Activated CD4-positive, CD25-positive, alpha-beta regulatory T cell treated with anti-CD3 and anti-CD28 coated beads, Interleukin-2, amount 50 U/mL, for 24 hours (primary cell): ENCODE measurements around the gene LRFN4.

Source experiments
- ATAC-seq, 2 donors: fragments of 150-1000 bp; cut with Tn5 transposase; one replicate each; pipeline ENCODE4 v1.10.0; 2021; ENCODE audit warnings: mild to moderate bottlenecking in 1 of 2, moderate library complexity in 1 of 2

LRFN4 gene

DNA sequence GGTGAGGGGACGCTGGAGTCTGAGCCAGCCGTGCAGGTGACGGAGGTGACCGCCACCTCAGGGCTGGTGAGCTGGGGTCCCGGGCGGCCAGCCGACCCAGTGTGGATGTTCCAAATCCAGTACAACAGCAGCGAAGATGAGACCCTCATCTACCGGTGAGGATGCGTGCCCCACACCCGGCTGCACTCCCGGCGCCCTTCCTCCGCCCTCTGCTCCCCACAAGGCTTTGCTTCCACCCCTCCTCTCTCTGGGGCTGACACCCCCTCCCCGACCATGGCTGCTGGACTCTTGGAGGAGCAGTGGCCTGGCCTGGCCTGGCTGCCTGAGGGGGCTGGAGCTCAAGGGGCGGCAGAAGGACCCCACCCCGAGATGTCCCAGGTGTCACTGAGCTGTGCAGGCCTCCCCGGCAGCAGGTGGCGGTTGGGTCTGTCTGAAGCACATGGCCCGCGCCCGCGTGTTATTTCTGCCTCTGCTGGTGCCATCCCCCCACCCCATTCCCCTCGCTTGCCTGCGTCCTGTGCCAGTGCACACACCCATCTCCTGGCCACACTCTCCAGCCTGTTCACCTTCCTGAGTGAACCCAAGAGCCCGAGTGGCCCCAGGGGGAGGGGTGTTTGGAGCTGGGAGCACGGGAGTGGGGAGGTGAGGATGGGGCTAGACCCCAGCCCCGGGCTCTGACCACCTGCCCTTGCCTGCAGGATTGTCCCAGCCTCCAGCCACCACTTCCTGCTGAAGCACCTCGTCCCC is 2.2 kb downstream of the LRFN4 start:
- no peak for ATAC-seq

DNA sequence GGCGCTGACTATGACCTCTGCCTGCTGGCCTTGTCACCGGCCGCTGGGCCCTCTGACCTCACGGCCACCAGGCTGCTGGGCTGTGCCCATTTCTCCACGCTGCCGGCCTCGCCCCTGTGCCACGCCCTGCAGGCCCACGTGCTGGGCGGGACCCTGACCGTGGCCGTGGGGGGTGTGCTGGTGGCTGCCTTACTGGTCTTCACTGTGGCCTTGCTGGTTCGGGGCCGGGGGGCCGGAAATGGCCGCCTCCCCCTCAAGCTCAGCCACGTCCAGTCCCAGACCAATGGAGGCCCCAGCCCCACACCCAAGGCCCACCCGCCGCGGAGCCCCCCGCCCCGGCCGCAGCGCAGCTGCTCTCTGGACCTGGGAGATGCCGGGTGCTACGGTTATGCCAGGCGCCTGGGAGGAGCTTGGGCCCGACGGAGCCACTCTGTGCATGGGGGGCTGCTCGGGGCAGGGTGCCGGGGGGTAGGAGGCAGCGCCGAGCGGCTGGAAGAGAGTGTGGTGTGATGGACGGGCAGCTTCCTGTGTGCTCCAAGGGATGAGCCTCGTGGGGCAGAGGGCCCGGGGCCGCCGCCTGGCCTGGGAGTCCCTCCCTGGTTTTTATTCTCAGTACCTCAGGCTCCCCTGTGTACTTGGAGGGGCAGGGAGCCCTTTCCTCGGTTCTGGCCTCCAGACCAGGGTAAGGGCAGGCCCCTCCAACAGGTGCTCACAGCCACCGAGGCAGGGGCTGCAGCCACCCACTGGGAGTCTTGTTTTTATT is 3.0 kb downstream of the LRFN4 start:
- ATAC-seq, result no peak

DNA sequence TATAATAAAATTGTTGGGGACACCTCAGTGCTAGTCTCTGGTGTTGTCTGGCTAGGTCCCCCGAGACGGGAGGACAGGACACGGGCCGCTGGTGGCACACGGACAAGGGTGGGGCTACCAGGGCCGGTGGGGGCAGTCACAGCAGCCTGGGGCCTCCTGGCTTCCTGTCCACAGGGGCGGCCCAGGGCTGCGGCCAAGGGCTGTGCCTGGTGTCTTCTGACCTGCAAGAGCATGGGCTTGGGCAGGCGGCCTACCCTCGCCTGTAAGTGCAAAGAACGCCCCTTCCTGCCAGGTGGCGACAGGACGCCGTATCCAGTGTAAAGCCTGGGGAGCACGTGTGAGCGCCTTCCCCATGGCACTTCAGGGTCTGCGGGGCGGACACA is 3.6 kb downstream of the LRFN4 start:
- ATAC-seq, result no peak

DNA sequence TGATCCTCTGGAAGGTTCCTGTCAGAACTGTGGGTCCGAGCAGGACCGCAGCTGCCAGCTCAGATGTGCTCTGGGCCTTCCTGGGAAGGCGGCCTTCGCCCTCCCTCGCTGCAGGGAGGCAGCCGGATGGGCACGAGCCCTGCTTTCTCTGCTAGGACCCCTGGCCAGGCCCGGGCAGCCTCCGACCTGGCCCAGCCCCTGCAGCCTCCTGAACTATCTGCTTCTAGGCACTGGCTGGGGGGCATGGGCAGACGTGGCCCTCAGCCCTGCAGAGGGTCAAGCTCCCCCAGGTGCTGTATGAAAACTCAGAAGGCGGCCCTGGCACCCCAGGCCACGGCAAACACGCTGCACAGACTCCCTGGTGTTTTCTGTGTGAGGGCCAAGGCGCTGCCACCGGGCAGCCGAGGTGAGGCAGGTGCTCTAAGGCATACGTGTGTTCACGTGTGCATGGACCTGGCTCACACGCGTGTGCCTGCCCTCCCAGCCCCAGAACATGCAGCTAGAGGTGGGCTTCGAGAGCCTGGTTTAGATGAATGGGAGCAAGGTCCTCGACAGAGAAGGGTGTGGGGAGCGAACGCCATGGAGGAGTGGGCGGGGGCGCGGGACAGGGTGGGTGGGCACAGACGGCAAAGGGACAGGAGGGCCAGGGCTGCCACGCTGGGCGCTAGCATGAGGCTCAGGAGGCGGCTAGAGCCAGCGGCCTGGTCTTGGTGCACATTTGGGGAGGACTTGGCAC is 4.3 kb downstream of the LRFN4 start:
- no peak for ATAC-seq

DNA sequence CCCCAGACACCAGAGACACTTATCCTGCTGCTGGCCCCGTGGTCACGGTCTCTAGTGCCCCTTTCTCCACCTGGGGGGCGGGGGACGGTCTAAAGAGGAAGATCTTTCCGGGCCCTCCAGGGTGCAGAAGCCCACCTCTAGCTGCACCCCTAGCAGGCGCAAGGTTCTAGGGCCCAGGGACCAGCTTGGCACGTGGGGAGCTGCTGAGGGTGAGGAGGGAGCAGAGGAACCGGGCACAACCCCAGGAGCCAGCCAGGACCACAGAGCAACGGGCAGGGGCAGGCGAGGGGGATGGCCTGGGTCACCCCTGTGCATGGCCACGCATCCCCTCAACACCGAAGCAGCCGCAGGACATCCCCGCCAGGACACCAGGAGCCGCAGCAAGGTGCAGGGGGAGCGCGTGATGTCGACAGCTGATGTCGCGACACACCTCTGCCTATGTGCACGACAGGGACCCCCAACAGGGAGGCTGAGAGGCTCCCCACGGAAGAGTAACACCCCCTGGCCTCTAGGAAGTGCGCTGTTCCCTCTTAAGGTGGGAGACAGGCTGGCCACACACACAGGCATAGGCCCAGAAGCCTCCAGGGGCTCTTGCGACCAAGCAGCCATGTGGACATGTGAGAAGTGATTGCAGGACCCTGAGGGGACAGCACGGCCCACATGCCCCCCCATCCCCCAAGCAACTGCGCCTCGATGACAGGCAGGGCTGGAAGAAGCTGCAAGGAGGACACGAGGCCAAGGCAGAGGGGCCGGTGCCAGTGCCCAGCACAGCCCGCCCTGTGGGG is 5.1 kb downstream of the LRFN4 start:
- no peak for ATAC-seq

DNA sequence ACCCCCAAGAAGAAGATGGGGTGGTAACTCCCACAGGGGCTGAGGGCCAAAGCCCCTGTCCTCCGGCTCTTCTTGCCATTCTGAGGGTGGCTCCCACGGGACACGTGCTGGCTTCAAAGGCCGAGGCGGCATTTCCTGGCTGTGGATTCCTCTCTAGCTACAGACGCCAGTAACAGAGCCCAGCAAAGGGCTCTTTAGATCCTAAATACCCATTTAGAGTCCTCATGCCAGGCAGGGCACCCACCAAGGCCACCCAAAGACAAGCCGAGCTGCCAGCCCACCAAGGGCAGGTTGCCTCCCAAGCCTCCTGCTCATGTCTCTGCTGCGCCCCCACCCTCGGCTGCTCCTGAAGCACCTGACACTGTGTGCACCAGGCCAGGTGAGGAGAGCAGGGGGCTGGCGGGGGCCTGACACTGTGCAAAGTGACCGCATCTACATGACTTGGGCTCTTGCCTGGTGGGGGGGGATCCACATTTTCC is 5.7 kb downstream of the LRFN4 start:
- no peak for ATAC-seq

DNA sequence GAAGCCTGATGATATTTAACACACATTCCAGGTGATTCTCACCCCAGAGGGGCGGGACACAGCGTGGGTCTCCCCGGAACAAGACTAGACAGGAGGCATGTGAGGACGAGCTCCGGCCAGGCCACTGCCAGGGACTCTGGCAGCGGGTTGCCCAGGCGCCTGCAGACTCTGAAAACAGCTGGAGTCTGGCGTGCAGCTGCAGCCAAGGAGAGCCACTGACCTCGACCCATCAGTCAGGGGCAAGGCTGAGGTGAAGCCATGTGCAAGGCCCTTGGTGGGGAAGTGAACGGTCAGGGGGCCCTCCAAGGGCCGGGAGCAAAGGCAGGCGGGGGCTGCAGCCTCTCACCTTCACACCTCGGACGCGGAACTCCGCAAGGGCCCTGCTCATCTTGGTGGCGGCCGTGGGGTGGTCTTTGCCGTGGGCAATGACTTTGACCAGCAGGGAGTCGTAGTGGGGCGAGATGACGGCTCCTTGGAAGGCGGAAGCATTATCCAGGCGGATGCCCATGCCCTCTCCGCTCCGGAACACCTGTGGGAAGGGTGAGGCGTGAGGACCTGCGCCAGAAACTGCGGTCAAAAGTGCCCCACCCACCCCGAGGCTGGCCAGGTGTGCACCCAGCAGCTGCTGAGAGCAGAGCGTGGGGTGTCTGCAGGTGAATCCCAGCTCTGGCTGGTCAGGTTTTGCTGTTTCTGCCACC is 6.7 kb downstream of the LRFN4 start:
- no peak for ATAC-seq

DNA sequence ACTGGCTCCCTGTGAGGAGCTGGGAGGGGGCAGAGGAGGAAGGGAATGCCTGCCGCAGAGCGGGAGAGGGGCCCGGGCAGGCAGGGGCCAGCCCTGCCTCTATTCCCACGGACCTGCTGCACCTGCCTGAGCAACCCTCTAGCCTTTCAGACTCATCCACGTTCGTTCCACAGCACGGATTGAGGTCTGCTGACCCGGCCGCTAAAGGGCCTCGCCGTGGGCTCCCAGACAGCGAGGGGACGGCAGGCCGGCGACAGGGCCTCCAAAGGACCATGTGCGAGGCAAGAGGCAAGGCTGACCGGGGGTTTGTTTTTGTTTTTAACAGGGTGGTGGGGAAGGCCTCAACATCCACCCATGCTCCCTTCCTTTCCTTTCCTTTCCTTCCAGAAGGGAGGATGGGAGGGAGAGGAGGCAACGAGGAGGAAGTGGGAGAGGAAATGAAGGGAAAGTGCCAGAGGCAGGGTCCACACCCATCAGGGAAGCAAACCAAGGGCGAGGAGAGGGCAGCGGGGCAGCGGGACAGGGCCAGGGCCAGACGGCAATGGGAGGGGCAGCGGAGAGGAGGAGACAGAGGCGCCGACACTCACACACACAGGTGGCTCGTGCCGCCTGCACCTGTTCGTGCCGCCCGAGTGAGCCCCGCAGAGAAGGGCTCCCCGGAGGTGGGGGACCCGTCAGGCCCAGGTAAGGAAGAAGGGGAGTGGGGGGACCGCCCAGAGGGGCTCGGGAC is 7.5 kb downstream of the LRFN4 start:
- ATAC-seq, result no peak

DNA sequence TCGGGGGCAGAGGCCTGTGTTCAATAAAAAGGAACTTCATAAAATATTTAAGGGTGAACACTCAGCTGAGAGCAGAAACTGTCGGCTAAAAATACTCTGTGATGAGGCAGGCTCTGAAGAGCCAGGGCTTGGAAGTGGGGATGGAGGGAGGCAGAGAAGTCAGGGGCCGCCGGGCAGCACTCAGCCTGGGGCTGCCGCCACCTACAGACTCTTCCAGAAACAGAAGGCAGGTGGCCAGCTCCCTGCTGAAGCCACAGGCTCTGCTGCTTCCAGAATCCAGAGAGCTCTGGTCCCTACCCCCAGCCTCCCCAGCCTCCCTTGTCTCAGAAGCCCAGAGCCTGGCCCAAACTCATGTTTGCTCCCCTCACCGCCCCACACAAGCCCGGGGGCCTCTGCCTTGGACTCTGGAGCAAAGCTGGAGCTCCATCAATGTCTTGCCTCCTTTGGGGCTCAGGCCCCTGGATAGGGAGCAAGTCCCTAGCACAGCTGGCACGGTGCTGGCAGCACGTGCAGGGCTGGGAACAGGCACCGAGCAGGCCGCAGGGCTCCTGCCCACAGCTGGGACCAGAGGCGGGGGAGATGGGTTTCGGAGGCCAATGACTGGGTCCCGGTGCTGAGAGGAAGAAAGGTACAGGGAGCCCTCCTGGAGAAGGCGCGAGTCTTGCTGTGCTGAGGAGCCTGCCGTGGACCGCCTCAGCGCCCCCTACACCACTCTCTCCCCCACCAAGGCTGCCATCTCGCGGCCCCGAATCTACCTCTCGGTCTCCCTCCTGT is 8.2 kb downstream of the LRFN4 start:
- ATAC-seq, result no peak

DNA sequence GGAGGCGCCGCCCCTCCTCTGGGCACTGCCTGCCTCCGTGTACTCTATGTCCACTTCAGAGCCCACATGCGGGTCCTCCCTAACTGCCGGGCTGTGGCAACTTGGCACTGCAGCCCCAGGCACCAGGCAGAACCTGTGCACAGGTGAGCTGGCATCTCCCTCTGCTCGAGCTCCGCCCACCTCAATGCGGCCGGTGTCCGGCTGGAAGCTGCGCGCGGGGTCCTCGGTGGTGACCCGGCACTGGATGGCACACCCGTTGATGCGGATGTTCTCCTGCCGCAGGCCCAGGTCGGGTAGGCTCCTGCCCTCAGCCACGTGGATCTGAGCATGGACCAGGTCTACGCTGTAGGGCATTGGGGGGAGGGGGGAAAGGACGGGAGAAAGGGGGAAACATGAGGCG is 9.1 kb downstream of the LRFN4 start:
- ATAC-seq, result no peak

DNA sequence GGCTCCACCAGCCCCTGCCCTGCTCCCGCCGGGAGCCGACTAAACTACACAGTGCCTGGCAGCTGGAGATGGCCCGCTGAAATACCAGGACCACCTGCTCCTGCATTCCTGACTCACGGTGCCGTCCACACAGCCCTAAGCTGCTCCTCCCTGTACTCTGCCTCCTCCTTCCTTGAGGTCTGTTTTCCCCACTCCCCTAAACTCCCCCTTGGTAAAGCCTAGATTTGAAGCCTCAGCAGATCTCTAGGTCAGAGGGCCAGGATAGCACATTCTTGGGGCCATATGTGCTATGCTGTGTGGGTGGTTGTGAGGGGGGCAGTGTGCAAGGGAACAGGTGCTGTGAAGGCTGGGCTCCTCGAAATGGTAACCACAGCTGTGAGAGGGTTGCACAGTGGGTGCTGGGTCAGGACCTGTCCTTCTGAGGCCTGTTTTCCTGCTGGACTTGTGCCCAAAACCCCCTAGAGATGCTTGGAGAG is 9.7 kb downstream of the LRFN4 start:
- ATAC-seq, result no peak

DNA sequence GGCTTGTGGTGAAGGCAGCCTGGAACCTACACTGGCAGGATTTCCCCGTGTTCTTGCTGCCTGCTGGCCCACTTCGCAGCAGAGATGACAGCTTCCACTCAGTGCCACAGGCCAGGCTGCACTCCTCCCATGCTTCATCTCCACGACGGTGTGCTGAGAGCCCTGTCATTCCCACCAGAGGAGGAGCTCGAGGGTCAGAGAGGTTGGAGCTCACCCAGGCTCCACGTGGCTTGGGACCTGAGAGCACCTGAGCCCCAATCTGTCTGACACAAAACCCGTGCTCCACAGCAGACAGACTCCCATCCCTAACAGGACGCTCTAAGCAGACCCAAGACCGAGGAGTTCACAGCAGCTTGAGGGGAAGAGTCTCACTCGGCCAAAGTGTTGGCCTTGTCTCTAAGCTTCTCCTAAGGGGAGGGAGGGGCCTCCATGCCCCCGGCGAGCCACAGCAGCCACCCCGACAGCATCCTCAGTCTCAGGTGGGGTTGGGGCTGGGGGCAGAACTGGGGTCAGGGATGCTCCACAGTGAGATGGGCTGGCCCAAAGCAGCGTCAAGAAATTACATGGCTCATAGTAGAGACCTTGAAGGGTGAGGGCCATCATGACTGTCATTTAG is 10.7 kb downstream of the LRFN4 start:
- ATAC-seq, result no peak

DNA sequence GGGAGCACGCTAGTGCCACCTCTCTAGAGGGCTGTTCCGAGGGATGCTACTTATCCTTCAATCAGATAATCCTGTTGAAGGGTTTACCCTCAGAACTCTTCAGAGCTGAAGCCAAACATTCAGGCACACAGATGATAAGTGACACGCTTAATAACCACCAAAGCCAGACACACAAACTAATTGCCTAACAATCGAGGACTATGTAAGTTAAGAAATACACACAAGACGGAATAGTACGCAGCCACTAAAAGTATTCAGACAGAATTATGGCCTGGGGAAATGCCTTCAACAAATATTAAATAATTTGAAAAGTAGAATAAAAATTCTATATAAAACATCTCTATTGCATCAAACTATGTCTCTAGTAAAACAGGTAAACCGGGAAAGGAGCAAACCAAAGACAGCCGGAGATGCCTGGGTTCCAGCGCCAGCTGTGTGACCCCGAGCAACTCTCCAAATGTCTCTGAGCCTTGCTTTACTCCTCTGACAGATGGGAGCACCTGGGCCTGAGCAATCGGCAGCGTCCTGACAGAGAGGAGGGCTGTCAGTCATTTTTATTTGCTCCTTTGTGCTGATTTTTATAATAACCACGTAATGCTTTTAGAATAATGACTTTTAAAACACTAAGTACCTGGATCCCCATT is 11.3 kb downstream of the LRFN4 start:
- no peak for ATAC-seq

DNA sequence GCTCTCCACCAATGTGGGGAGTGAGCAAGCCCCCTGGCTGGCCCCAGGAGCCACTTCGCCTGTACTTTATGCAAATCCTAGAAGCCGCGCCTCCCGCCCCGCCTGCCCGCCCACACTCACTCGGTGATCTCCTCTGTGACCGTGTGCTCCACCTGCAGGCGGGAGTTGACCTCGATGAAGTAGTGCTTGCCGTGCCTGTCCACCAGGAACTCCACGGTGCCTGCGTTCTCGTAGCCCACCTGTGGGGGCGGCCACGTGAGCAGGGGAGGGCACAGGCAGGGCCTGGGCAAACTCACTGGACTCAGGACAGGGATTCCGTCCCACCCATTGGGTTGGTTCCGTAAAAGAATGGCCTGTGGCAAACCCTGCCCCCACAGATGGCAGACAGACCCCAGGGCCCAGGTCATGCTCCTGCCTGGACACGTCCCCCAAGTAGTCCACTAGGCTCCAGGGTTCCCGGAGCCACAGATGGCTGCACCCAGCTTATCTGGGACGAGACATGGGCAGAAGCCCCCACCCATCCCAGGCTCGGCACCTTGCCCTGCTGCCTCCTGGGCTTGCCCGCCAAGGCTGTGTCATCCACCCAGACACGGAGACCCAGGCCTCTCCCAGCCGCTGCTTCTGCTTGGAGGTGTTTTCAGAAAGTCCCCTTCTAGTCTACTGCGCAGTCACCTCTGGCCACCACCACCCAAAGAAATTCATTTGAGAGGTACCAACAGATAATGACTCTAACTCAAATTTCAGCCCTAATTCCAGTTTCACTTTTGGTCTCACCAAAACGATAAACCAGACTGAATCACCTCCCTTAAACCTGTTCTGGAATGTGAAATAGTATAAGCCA is 12.1 kb downstream of the LRFN4 start:
- peak; percentile 89 to 91 for ATAC-seq

DNA sequence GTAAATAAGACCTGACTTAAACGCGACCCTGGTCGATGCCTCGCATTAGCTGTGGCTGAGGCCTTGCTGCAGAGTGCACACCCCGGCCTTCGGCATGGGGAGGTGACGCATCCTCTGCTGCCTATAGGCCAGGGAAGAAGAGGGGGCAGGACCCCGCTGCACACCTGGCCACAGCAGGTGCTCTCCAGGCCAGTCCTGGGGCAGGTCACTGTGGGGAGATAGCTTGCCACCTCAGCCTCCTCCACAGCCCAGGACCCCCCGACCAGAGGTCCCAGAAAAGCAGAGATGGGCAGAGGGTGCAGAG is 12.7 kb downstream of the LRFN4 start:
- ATAC-seq, result no peak

DNA sequence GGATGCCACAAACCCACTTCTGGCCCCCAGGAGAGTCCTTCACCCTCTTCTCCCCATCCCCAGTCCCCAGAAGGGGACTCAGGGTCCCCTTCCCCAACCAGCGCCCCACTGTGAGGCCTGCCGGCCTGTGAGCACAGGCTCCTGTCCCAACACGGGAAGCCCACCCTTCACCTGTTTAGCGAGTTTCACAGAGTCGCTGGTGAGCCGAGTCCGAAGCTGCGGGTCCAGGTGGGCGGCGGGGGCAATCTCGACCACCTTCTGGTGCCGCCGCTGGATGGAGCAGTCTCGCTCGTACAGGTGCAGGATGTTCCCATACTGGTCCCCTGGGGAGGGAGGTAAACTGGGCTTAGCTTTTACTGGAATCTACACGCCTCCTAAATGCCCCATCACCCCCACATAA is 13.3 kb downstream of the LRFN4 start:
- no peak for ATAC-seq

DNA sequence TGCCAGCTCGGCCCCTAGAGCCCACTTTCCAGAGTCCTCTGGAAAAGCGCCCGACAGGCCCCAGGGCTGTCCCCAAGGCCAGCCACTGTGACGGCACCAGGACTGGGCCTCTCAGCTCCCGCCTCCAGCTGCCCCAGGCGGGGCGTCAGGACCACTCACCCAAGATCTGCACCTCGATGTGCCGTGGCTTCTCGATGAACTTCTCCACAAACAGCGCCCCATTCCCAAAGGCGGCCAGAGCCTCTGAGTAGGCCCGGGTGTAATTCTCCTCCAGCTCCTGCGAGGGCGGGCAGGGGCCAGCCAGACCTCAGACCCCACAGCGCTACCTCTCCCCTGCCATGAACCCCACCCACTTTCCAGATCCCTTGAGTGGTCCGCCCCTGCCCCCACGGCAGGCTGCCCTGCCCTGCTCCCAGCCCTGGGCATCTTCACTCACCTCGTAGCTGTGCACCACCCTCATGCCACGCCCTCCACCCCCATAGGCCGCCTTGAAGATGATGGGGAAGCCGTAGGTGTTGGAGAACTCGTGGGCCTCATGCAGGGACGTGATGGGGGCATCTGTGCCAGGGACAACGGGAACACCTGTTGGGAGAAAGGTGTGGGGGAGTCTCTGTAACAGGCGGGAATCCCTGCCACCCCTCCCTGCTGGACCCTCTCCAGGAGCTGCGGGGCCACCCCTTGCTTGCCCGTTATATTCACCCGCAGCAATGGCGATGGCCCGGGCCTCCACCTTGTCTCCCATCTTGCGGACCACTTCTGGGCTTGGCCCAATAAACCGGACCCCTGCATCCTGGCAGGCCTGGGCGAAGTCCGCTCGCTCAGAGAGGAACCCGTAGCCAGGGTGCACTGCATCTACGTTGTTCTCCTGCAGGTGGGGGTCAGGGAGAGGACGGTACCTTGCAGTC is 14.0 kb downstream of the LRFN4 start:
- no peak for ATAC-seq

DNA sequence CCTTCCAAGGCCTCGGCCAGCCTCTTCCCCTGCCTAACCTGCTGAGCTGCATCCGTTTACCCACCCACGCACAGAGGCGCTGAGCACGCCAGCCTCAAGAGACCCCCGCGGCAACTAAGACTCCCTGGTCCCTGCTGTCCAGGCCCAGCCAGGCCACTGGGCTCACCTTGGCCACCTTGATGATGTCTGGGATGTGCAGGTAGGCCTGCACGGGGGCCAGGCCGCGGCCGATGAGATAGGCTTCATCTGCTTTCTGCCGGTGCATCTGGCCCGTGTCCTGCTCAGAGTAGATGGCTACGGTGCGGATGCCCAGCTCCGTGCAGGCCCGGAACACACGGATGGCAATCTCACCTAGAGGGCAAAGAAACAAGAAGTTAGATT is 14.6 kb downstream of the LRFN4 start:
- ATAC-seq, result no peak
